Activated CD8-positive, alpha-beta T cell treated with anti-CD3 and anti-CD28 coated beads, Interleukin-2, amount 10 ng/mL, durations not matched to agents 7 days and 5 days (primary cell): ENCODE measurements around the gene LSM14A. TPM values are rescaled to one million over a fixed set of nuclear protein-coding genes. Genes with fewer than 3 reads are reported as not detected.
"Not testable (repeated sequence)": the region's sequence is repeated elsewhere in the genome, so short reads cannot be mapped to it uniquely, and the experiment has no call there.

ENCODE experiments used
- ATAC-seq: fragments of 150-1000 bp; cut with Tn5 transposase; one replicate; pipeline ENCODE4 v1.10.0; 2021; ENCODE audit warnings: moderate library complexity
- CTCF ChIA-PET: fragments of 350-600 bp; sonication (Branson Sonifier 250); formaldehyde crosslinking; loops from one replicate; lab custom pipeline; 2021; ENCODE audit warnings: antibody characterized with exemption; lab: Charles Lee
- POLR2A ChIA-PET: fragments of 350-600 bp; sonication (Branson Sonifier 250); formaldehyde crosslinking; loops from one replicate; lab custom pipeline; 2021; ENCODE audit warnings: antibody characterized with exemption; lab: Charles Lee
- DNase-seq: peaks from one replicate; pipeline ENCODE4 v3.0.0-alpha.2; 2020
- H3K27ac Mint-ChIP-seq: one replicate; pipeline ENCODE4 v1.8.0; 2021; ENCODE audit warnings: mild to moderate bottlenecking, mixed read lengths
- H3K27me3 Mint-ChIP-seq: one replicate; pipeline ENCODE4 v1.8.0; 2021; ENCODE audit warnings: low read depth, mixed read lengths
- H3K36me3 Mint-ChIP-seq: one replicate; pipeline ENCODE4 v1.8.0; 2021; ENCODE audit warnings: low read depth, mixed read lengths
- H3K4me1 Mint-ChIP-seq: one replicate; pipeline ENCODE4 v1.8.0; 2021; ENCODE audit warnings: low read depth, mixed read lengths
- H3K4me3 Mint-ChIP-seq: one replicate; pipeline ENCODE4 v1.8.0; 2021; ENCODE audit warnings: mild to moderate bottlenecking, mixed read lengths
- H3K9me3 Mint-ChIP-seq: one replicate; pipeline ENCODE4 v1.8.0; 2022; ENCODE audit warnings: mixed read lengths; ENCODE audit not compliant: insufficient read depth
- total RNA-seq, 2 experiments: library from RNA; stranded (reverse); gene quantifications; one replicate each; pipeline ENCODE4 v1.2.3, GENCODE V29; 2021

The LSM14A gene
- total RNA-seq, 2 experiments from 2014 or later: 133 to 139 TPM

DNA sequence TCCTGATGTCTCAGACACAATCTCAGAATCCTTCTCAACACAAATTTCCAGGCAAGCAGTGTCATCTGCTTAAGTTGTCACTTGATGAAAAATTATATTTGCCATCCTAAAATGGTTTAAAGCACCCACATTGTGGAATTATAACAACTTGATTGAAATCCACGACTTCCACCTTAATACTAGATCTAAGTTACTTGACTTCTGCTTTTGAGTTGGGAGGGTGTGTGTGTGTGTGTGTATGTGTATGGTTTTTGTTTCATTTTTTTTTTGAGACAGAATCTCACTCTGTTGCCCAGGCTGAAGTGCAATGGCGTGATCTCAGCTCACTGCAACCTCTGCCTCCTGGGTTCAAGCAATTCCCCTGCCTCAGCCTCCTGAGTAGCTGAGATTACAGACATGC is 10.4 kb upstream of the LSM14A start:
- H3K4me3 Mint-ChIP-seq, H3K36me3 Mint-ChIP-seq, POLR2A ChIA-PET, ATAC-seq, DNase-seq, H3K27ac Mint-ChIP-seq, CTCF ChIA-PET, H3K9me3 Mint-ChIP-seq, H3K27me3 Mint-ChIP-seq, H3K4me1 Mint-ChIP-seq: not testable (repeated sequence)

DNA sequence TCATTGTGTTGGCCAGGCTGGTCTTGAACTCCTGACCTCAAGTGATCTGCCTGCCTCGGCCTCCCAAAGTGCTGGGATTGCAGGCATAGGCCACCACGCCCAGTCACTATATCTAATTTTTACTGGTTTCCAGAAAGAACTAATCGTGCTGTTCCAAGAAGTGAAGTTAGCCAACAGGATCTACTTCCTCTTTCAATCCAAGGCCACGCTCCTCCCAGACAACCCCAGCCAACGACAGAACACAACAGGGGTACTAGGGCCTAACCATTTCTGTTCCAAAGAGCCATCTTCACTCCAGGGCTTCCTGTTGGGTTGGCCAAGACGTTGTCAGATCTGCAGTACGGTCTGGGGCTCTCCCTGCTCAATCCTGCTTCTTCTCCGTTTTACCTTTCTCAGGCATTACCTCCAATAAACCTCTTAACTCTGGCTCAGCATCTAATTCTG is 7.0 kb upstream of the LSM14A start:
- CTCF ChIA-PET: interaction anchor here (0.9 kb wide), 1 partner anchor 19 kb away, joined by 5 read pairs; no protein-coding TSS in a partner anchor
- no peak for ATAC-seq

DNA sequence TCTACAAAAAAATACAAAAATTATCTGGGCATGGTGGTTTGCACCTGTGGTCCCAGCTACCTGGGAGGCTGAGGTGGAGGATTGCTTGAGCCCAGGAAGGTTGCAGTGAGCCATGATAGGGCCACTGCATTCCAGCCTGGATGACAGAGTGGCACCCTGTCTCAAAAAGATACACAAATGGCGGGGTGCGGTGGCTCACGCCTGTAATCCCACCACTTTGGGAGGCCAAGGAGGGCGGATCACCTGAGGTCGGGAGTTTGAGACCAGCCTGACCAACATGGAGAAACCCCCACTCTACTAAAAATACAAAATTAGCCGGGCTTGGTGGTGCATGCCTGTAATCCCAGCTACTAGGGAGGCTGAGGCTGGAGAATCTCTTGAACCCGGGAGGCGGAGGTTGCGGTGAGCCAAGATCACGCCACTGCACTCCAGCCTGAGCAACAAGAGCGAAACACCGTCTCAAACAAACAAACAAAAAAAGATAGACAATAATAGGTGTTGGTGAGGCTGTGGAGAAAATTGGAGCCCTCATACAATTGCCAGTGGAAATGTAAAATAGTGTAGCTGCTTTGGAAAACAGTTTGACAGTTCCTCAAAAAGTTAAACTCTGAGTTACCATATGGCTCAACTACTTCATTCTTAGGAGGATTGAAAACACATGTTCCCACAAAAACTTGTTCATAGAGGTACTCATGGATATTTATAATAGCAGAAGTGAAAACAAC is 2.7 kb upstream of the LSM14A start:
- Mint-ChIP-seq H3K4me1 (peaks cover 21% of the 10 kb centered on the region), H3K36me3 (peaks cover 14% of the 10 kb centered on the region)
- H3K9me3 Mint-ChIP-seq, ATAC-seq, POLR2A ChIA-PET, CTCF ChIA-PET, H3K4me3 Mint-ChIP-seq, DNase-seq, H3K27me3 Mint-ChIP-seq, H3K27ac Mint-ChIP-seq: not testable (repeated sequence)

More for the DNA sequence above, 7.0 kb upstream of the LSM14A start:
- no peaks in the 10 kb centered on the region for H3K36me3 Mint-ChIP-seq
- H3K9me3 Mint-ChIP-seq: no peaks in the 10 kb centered on the region
- POLR2A ChIA-PET: interaction anchor here (0.6 kb wide), 1 partner anchor 68 kb away, joined by 3 read pairs; no protein-coding TSS in a partner anchor
- H3K27ac Mint-ChIP-seq: no peak overlapping the region
- no peaks in the 10 kb centered on the region for H3K4me1 Mint-ChIP-seq
- no peak for DNase-seq
- H3K27me3 Mint-ChIP-seq: peaks cover 2% of the 10 kb centered on the region
- no peak overlapping the region for H3K4me3 Mint-ChIP-seq

DNA sequence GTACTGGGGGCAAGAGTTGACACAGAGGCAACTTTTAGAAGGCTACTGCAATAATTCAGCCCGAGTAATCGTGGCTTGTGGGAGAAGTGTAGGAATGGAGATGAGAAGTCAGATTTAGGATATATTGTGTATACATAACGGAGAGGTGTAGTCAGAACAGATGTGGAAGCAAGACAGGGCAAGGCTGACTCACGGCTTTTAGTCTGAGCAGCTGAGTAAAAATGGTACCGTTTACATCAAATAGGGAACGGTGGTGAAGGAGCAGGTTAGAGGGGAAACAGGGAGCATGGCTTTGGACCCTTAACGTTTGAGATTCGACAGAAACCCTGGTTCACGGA is 796 bp upstream of the LSM14A start:
- ATAC-seq: peak; percentile 15
- no peaks in the 10 kb centered on the region for H3K9me3 Mint-ChIP-seq
- peaks cover 2% of the 10 kb centered on the region for H3K27me3 Mint-ChIP-seq
- peaks cover 25% of the 10 kb centered on the region for H3K36me3 Mint-ChIP-seq
- peaks cover 34% of the 10 kb centered on the region for H3K4me1 Mint-ChIP-seq
- DNase-seq: no peak
- H3K27ac Mint-ChIP-seq: peak overlapping the region; percentile 99
- peak overlapping the region; percentile 98 for H3K4me3 Mint-ChIP-seq
- POLR2A ChIA-PET: interaction anchor here (0.7 to 2.3 kb wide), 8 partner anchors 11 to 180 kb away, joined by 3 to 11 read pairs (median 3); no protein-coding TSS in a partner anchor
- CTCF ChIA-PET: interaction anchor here (0.7 to 2.2 kb wide), 9 partner anchors 13 to 507 kb away, joined by 3 to 6 read pairs (median 3); partner anchors contain the start of gene ZNF302

DNA sequence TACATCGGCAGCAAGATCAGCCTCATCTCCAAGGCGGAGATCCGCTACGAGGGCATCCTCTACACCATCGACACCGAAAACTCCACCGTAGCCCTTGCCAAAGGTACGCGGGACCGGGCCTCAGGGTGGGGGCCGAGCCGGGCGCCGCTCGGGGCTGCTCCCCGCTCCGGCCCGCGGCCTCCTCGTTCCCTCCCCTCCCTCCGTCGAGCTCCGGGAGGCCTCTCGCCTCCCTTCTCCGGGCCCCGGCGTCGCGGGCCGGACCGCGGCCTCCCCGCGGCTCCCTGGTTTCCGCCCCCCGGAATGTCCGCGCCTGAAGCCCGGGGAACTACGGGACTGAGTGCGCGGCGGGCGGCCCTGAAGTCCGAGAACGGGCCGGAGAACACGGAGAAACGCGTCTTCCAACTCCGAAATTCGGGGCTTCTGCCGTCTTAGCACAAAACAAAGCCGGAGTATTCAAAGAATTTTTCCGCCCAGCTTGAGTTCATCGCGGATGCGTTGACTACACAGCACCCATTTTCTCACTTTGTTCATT is 423 bp downstream of the LSM14A start:
- ChIA-PET POLR2A (interaction anchor here (0.8 to 1.8 kb wide), 10 partner anchors 12 to 255 kb away, joined by 3 to 10 read pairs (median 4); partner anchors contain the start of gene UBA2), CTCF (interaction anchor here (1.1 to 1.4 kb wide), 3 partner anchors 13 to 258 kb away, joined by 3 to 6 read pairs (median 3); no protein-coding TSS in a partner anchor)
- peak; percentile 47 for ATAC-seq
- Mint-ChIP-seq H3K27me3 (peaks cover 2% of the 10 kb centered on the region), H3K9me3 (no peaks in the 10 kb centered on the region), H3K4me3 (peak overlapping the region; percentile 98), H3K27ac (peak overlapping the region; percentile 99), H3K36me3 (peaks cover 31% of the 10 kb centered on the region), H3K4me1 (peaks cover 45% of the 10 kb centered on the region)
- DNase-seq: no peak

DNA sequence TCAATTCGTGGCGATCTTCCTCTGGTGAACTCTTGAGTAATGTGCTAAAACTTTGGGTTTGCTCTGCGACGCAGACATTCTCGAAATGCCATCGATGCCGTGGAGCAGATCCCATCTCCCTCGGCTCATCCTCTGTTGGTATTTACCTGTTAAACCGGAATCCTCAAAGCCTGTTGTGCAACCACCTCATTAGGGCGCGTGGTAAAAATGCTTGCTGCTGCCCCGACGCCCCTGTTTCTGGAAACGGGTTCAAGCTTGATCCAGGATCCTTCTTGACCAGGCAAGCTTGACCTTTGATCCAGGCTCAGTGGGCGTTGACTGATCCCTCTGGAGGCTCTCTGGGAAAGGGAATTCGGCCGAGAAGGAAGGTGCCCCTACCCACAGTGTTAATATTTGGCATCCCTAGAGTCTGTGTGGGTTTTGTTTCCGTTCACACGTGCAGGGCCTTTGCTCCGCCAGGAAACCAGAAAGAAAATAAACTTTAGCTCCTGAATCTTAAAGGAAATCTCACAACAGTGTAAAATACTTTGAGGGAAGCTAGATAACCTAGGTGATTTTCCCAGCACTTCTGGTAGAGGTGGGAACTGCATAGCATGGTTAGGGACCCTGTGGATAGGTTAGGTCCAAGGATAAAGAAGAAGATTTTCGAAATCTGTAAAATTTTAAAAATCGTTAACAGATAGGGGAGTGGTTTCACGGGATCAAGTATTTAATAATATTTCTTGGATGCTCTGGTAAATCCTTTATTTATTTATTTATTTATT is 1.1 kb downstream of the LSM14A start:
- H3K4me1 Mint-ChIP-seq: peaks cover 50% of the 10 kb centered on the region
- ATAC-seq (no peak), DNase-seq (peak; percentile 41)
- POLR2A ChIA-PET: interaction anchor here (0.8 to 1.8 kb wide), 9 partner anchors 11 to 255 kb away, joined by 3 to 10 read pairs (median 4); partner anchors contain the start of gene UBA2
- no peaks in the 10 kb centered on the region for H3K9me3 Mint-ChIP-seq
- peaks cover 36% of the 10 kb centered on the region for H3K36me3 Mint-ChIP-seq
- peak overlapping the region; percentile 98 for H3K4me3 Mint-ChIP-seq
- CTCF ChIA-PET: interaction anchor here (0.8 to 1.4 kb wide), 6 partner anchors 12 to 257 kb away, joined by 3 to 6 read pairs (median 3); no protein-coding TSS in a partner anchor
- peak overlapping the region; percentile 99 for H3K27ac Mint-ChIP-seq
- H3K27me3 Mint-ChIP-seq: peaks cover 2% of the 10 kb centered on the region

DNA sequence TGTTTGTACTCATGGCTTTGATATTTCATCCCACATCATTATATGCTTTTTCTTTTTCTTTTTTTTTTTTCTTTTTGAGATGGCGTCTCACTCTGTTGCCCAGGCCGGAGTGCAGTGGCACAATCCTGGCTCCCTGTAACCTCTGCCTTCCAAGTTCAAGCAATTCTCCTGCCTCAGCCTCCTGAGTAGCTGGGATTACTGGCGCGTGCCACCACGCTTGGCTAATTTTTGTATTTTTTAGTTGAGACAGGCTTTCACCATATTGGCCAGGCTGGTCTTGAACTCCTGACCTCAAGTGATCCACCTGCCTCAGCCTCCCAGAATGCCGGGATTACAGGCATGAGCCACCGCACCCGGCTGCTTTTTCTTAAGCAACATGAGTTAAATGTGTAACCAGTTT is 2.9 kb downstream of the LSM14A start:
- peak overlapping the region; percentile 42 for H3K4me3 Mint-ChIP-seq
- POLR2A ChIA-PET: interaction anchor here (1.0 kb wide), 1 partner anchor 41 kb away, joined by 3 read pairs; no protein-coding TSS in a partner anchor
- CTCF ChIA-PET, H3K27ac Mint-ChIP-seq, H3K9me3 Mint-ChIP-seq, H3K27me3 Mint-ChIP-seq, DNase-seq, ATAC-seq: not testable (repeated sequence)
- H3K4me1 Mint-ChIP-seq: peaks cover 60% of the 10 kb centered on the region
- peaks cover 46% of the 10 kb centered on the region for H3K36me3 Mint-ChIP-seq

DNA sequence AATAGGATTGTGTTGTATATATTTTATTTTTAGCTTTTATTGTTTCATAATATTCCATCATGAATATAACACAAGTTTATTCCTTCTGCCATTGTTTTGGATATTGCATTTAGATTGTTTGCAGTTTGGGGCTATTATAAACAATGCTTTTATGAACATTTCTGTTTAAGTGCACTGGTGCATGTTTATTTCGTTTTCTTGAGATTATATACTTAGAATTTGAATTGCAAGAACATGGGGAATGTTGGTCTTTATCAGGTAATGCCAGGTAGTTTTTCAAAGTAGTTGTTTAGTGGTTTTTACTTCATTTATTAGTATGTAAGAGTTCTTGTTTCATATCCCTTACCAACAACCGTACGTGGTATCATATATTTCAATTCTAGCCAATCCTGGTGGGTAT is 4.3 kb downstream of the LSM14A start:
- Mint-ChIP-seq H3K36me3 (peaks cover 59% of the 10 kb centered on the region), H3K27ac (no peak overlapping the region), H3K9me3 (no peaks in the 10 kb centered on the region), H3K4me1 (peaks cover 65% of the 10 kb centered on the region), H3K4me3 (no peak overlapping the region), H3K27me3 (no peaks in the 10 kb centered on the region)
- CTCF ChIA-PET: interaction anchor here (0.9 to 1.8 kb wide), 2 partner anchors 9 to 254 kb away, joined by 3 to 5 read pairs; no protein-coding TSS in a partner anchor
- no peak for ATAC-seq
- POLR2A ChIA-PET: no interaction called here
- DNase-seq: no peak

DNA sequence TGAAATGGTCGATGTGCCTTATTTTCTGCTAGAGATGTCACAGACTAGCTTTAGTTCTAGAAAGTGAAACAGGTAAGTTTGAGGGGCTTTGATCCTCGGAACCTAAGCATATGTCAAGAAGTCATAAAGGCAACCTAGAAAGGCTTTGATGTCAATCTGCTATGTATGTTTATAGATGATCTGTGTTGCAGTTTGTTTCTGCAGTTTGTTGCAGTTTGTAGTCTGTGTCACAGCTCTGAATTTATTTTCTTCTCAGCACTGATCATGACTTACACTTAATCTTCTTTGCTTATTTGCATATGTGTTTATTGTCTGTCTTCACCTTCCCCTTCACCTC is 5.9 kb downstream of the LSM14A start:
- POLR2A ChIA-PET: interaction anchor here (0.6 to 1.0 kb wide), 2 partner anchors 11 to 241 kb away, joined by 3 read pairs; no protein-coding TSS in a partner anchor
- Mint-ChIP-seq H3K4me3 (peak overlapping the region; percentile 47), H3K9me3 (no peaks in the 10 kb centered on the region), H3K27me3 (no peaks in the 10 kb centered on the region), H3K27ac (peak overlapping the region; percentile 11), H3K36me3 (peaks cover 66% of the 10 kb centered on the region), H3K4me1 (peaks cover 71% of the 10 kb centered on the region)
- DNase-seq (no peak), ATAC-seq (peak; percentile 64)
- CTCF ChIA-PET: interaction anchor here (0.6 to 1.6 kb wide), 3 partner anchors 10 to 220 kb away, joined by 3 to 4 read pairs (median 4); no protein-coding TSS in a partner anchor

DNA sequence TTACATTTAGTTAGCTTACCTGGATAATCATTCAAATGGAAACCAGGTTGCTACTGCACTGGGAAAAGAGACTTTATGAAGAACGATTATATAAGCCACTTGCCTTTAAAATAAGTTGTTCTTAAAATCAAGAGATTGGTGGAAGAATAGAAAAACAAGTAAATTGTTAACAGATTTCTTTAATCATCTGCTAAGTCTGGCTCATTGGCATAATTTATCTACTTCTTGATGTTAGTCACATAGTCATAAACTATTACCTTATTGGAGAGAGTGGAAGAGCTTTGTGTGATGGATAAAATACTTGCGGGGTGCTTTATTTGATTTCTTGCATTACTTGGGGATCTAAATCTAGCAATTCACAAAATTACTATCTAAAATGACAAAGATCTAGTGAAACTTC is 6.8 kb downstream of the LSM14A start:
- no peak for ATAC-seq
- DNase-seq: no peak
- peaks cover 60% of the 10 kb centered on the region for H3K36me3 Mint-ChIP-seq
- no peak overlapping the region for H3K27ac Mint-ChIP-seq
- no peaks in the 10 kb centered on the region for H3K27me3 Mint-ChIP-seq
- no peak overlapping the region for H3K4me3 Mint-ChIP-seq
- peaks cover 64% of the 10 kb centered on the region for H3K4me1 Mint-ChIP-seq
- H3K9me3 Mint-ChIP-seq: no peaks in the 10 kb centered on the region
- POLR2A ChIA-PET: interaction anchor here (0.6 kb wide), 1 partner anchor 240 kb away, joined by 3 read pairs; no protein-coding TSS in a partner anchor
- CTCF ChIA-PET: no interaction called here

DNA sequence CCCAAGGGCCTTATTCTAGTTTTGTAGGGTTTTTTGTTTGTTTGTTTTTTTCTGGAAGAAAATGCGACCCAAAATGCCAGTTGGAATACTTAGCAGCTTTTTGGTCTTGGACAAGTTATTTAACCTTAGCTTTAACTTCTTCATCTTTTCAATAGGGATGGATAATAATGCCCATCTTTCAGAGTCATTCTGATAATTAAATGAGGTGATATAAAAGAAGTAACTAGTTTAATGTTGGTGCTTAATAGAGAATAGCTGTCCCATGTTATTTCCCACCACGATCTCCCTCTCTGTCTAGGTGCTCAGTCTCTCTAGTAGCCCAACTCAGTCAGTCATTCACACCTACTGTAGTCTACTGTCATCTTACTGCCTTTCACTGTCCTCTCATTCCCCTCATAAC is 8.0 kb downstream of the LSM14A start:
- CTCF ChIA-PET: no interaction called here
- Mint-ChIP-seq H3K9me3 (no peaks in the 10 kb centered on the region), H3K27ac (peak overlapping the region; percentile 12), H3K27me3 (no peaks in the 10 kb centered on the region), H3K4me1 (peaks cover 68% of the 10 kb centered on the region), H3K4me3 (no peak overlapping the region), H3K36me3 (peaks cover 55% of the 10 kb centered on the region)
- POLR2A ChIA-PET: no interaction called here
- DNase-seq (no peak), ATAC-seq (no peak)
